GM19023 (cell line): ENCODE results near the gene HAUS7.

ENCODE experiments used
- ATAC-seq: cut with Tn5 transposase; IDR thresholded peaks from one replicate; pipeline ENCODE4 v1.9.1; 2021; ENCODE audit warnings: mild to moderate bottlenecking, moderate library complexity; ENCODE audit not compliant: unreplicated experiment

HAUS7 gene

GRCh38 chrX:153477901-153478300 lies 7.5 kb upstream of the HAUS7 start:
- no peak for ATAC-seq

GRCh38 chrX:153477364-153477857 lies 7.0 kb upstream of the HAUS7 start:
- ATAC-seq, result no peak

- ATAC-seq, result no peak
Measured at GRCh38 chrX:153476666-153477363, 6.4 kb upstream of the HAUS7 start.

- ATAC-seq, result no peak
Measured at GRCh38 chrX:153475751-153476281, 5.4 kb upstream of the HAUS7 start.

- ATAC-seq, result no peak
Measured at GRCh38 chrX:153475271-153475670, 4.9 kb upstream of the HAUS7 start.

- ATAC-seq, result no peak
Measured at GRCh38 chrX:153474718-153475117, 4.3 kb upstream of the HAUS7 start.

GRCh38 chrX:153474266-153474665 lies 3.9 kb upstream of the HAUS7 start:
- ATAC-seq, result no peak

GRCh38 chrX:153473126-153473525 lies 2.8 kb upstream of the HAUS7 start:
- ATAC-seq, result no peak

GRCh38 chrX:153471663-153472280 lies 1.4 kb upstream of the HAUS7 start:
- no peak for ATAC-seq

- ATAC-seq, result peak; percentile 44
Measured at GRCh38 chrX:153469811-153470410, 465 bp downstream of the HAUS7 start.

GRCh38 chrX:153468008-153468580 lies 2.3 kb downstream of the HAUS7 start:
- ATAC-seq, result no peak

- no peak for ATAC-seq
Measured at GRCh38 chrX:153465691-153466380, 4.5 kb downstream of the HAUS7 start.

GRCh38 chrX:153464116-153464515 lies 6.3 kb downstream of the HAUS7 start:
- ATAC-seq, result no peak

- no peak for ATAC-seq
Measured at GRCh38 chrX:153463556-153463955, 6.8 kb downstream of the HAUS7 start.

GRCh38 chrX:153463031-153463430 lies 7.3 kb downstream of the HAUS7 start:
- no peak for ATAC-seq

GRCh38 chrX:153462291-153462690 lies 8.1 kb downstream of the HAUS7 start:
- no peak for ATAC-seq

GRCh38 chrX:153460826-153461225 lies 9.6 kb downstream of the HAUS7 start:
- no peak for ATAC-seq

GRCh38 chrX:153459986-153460385 lies 10.4 kb downstream of the HAUS7 start:
- no peak for ATAC-seq

GRCh38 chrX:153458476-153458875 lies 11.9 kb downstream of the HAUS7 start:
- no peak for ATAC-seq

GRCh38 chrX:153457827-153458466 lies 12.4 kb downstream of the HAUS7 start:
- no peak for ATAC-seq
